Memory B cell (primary cell): ENCODE measurements around the gene NLRX1.
"Not testable (repeated sequence)": the region's sequence is repeated elsewhere in the genome, so short reads cannot be mapped to it uniquely, and the experiment has no call there.

Experiments
- ATAC-seq: fragments of 150-1000 bp; cut with Tn5 transposase; 2 replicates; pipeline ENCODE4 v1.10.0; 2021; ENCODE audit warnings: low read depth, mild to moderate bottlenecking, moderate library complexity
- DNase-seq, 2 donors: peaks; one replicate each; pipeline ENCODE4 v3.0.0; 2022; ENCODE audit warnings: low spot score in 2 of 2
- H3K27ac Mint-ChIP-seq: one replicate; pipeline ENCODE4 v1.8.0; 2022; ENCODE audit warnings: mild to moderate bottlenecking, moderate library complexity, mixed read lengths
- H3K27me3 Mint-ChIP-seq: one replicate; pipeline ENCODE4 v1.8.0; 2022; ENCODE audit warnings: mixed read lengths
- H3K36me3 Mint-ChIP-seq: one replicate; pipeline ENCODE4 v1.8.0; 2022; ENCODE audit warnings: mild to moderate bottlenecking, mixed read lengths
- H3K4me1 Mint-ChIP-seq: one replicate; pipeline ENCODE4 v1.8.0; 2022; ENCODE audit warnings: mixed read lengths
- H3K4me3 Mint-ChIP-seq: one replicate; pipeline ENCODE4 v1.8.0; 2022; ENCODE audit warnings: mild to moderate bottlenecking, moderate library complexity, mixed read lengths
- H3K9me3 Mint-ChIP-seq: one replicate; pipeline ENCODE4 v1.8.0; 2022; ENCODE audit warnings: mixed read lengths

NLRX1 gene

GRCh38 chr11:119161871-119162270, 6.7 kb upstream of the NLRX1 start:
- no peaks in the 10 kb centered on the region for H3K9me3 Mint-ChIP-seq
- H3K4me3 Mint-ChIP-seq, result no peak overlapping the region
- H3K27me3 Mint-ChIP-seq, result peaks cover 4% of the 10 kb centered on the region
- no peaks in the 10 kb centered on the region for H3K36me3 Mint-ChIP-seq
- H3K27ac Mint-ChIP-seq, result no peak overlapping the region
- H3K4me1 Mint-ChIP-seq, result no peaks in the 10 kb centered on the region
- no peak for ATAC-seq
- no peak for DNase-seq

GRCh38 chr11:119166368-119167076, 2.0 kb upstream of the NLRX1 start:
- Mint-ChIP-seq H3K27me3 (no peaks in the 10 kb centered on the region), H3K36me3 (no peaks in the 10 kb centered on the region), H3K27ac (no peak overlapping the region), H3K4me3 (no peak overlapping the region), H3K9me3 (no peaks in the 10 kb centered on the region), H3K4me1 (peaks cover 2% of the 10 kb centered on the region)
- DNase-seq (no peak), ATAC-seq (no peak)

- H3K27ac Mint-ChIP-seq, H3K27me3 Mint-ChIP-seq, DNase-seq, H3K36me3 Mint-ChIP-seq, H3K4me1 Mint-ChIP-seq, ATAC-seq, H3K4me3 Mint-ChIP-seq, H3K9me3 Mint-ChIP-seq: not testable (repeated sequence)
These were observed 1.5 kb upstream of the NLRX1 start for GRCh38 chr11:119167077-119167458.

GRCh38 chr11:119167933-119168332, 592 bp upstream of the NLRX1 start:
- ATAC-seq, result no peak
- Mint-ChIP-seq H3K36me3 (no peaks in the 10 kb centered on the region), H3K9me3 (no peaks in the 10 kb centered on the region), H3K4me1 (peaks cover 2% of the 10 kb centered on the region), H3K4me3 (peak overlapping the region; percentile 87), H3K27ac (no peak overlapping the region), H3K27me3 (no peaks in the 10 kb centered on the region)
- no peak for DNase-seq

GRCh38 chr11:119169282-119169719, 776 bp downstream of the NLRX1 start:
- ATAC-seq, result peak; percentile 18
- no peaks in the 10 kb centered on the region for H3K27me3 Mint-ChIP-seq
- H3K9me3 Mint-ChIP-seq, result no peaks in the 10 kb centered on the region
- peaks cover 2% of the 10 kb centered on the region for H3K4me1 Mint-ChIP-seq
- peak overlapping the region; percentile 87 for H3K4me3 Mint-ChIP-seq
- no peak for DNase-seq
- H3K36me3 Mint-ChIP-seq, result peaks cover 3% of the 10 kb centered on the region
- peak overlapping the region; percentile 35 for H3K27ac Mint-ChIP-seq

GRCh38 chr11:119172513-119172912, 4.0 kb downstream of the NLRX1 start:
- ATAC-seq (no peak), DNase-seq (no peak)
- H3K36me3 Mint-ChIP-seq, result peaks cover 6% of the 10 kb centered on the region
- peaks cover 2% of the 10 kb centered on the region for H3K4me1 Mint-ChIP-seq
- H3K27me3 Mint-ChIP-seq, result no peaks in the 10 kb centered on the region
- no peak overlapping the region for H3K27ac Mint-ChIP-seq
- no peak overlapping the region for H3K4me3 Mint-ChIP-seq
- H3K9me3 Mint-ChIP-seq, result no peaks in the 10 kb centered on the region

GRCh38 chr11:119173453-119173852, 4.9 kb downstream of the NLRX1 start:
- Mint-ChIP-seq H3K27me3 (no peaks in the 10 kb centered on the region), H3K4me1 (peaks cover 2% of the 10 kb centered on the region), H3K9me3 (no peaks in the 10 kb centered on the region), H3K36me3 (peaks cover 6% of the 10 kb centered on the region), H3K4me3 (no peak overlapping the region), H3K27ac (no peak overlapping the region)
- no peak for DNase-seq
- ATAC-seq, result no peak

- Mint-ChIP-seq H3K36me3 (peaks cover 12% of the 10 kb centered on the region), H3K4me1 (no peaks in the 10 kb centered on the region), H3K9me3 (no peaks in the 10 kb centered on the region), H3K27ac (no peak overlapping the region), H3K27me3 (no peaks in the 10 kb centered on the region), H3K4me3 (no peak overlapping the region)
- no peak for ATAC-seq
- no peak for DNase-seq
These were observed 7.1 kb downstream of the NLRX1 start for GRCh38 chr11:119175493-119176077.

GRCh38 chr11:119178166-119178680, 9.7 kb downstream of the NLRX1 start:
- Mint-ChIP-seq H3K9me3 (no peaks in the 10 kb centered on the region), H3K36me3 (peaks cover 20% of the 10 kb centered on the region), H3K27me3 (no peaks in the 10 kb centered on the region), H3K4me1 (no peaks in the 10 kb centered on the region), H3K4me3 (no peak overlapping the region), H3K27ac (no peak overlapping the region)
- ATAC-seq (no peak), DNase-seq (no peak)

- no peaks in the 10 kb centered on the region for H3K27me3 Mint-ChIP-seq
- H3K36me3 Mint-ChIP-seq, result peaks cover 17% of the 10 kb centered on the region
These were observed 10.8 kb downstream of the NLRX1 start for GRCh38 chr11:119179342-119179741.

GRCh38 chr11:119179983-119180382, 11.5 kb downstream of the NLRX1 start:
- Mint-ChIP-seq H3K36me3 (peaks cover 14% of the 10 kb centered on the region), H3K27ac (no peak overlapping the region), H3K4me1 (peaks cover 2% of the 10 kb centered on the region), H3K4me3 (no peak overlapping the region), H3K27me3 (no peaks in the 10 kb centered on the region), H3K9me3 (no peaks in the 10 kb centered on the region)
- ATAC-seq (no peak), DNase-seq (no peak)

More at GRCh38 chr11:119179342-119179741, 10.8 kb downstream of the NLRX1 start:
- DNase-seq, result no peak
- no peak for ATAC-seq
- Mint-ChIP-seq H3K4me1 (peaks cover 2% of the 10 kb centered on the region), H3K9me3 (no peaks in the 10 kb centered on the region), H3K4me3 (no peak overlapping the region), H3K27ac (no peak overlapping the region)

- no peak for ATAC-seq
- Mint-ChIP-seq H3K4me3 (no peak overlapping the region), H3K36me3 (peaks cover 14% of the 10 kb centered on the region), H3K27ac (no peak overlapping the region), H3K4me1 (peaks cover 2% of the 10 kb centered on the region), H3K27me3 (peaks cover 3% of the 10 kb centered on the region), H3K9me3 (no peaks in the 10 kb centered on the region)
- DNase-seq, result no peak
These were observed 12.5 kb downstream of the NLRX1 start for GRCh38 chr11:119180729-119181676.

- Mint-ChIP-seq H3K36me3 (peaks cover 14% of the 10 kb centered on the region), H3K4me3 (no peak overlapping the region), H3K4me1 (peaks cover 2% of the 10 kb centered on the region), H3K9me3 (no peaks in the 10 kb centered on the region), H3K27ac (no peak overlapping the region), H3K27me3 (peaks cover 3% of the 10 kb centered on the region)
- ATAC-seq, result no peak
- no peak for DNase-seq
These were observed 13.3 kb downstream of the NLRX1 start for GRCh38 chr11:119181677-119182412.
